ENCODE data around the gene CDC42EP4.

The CDC42EP4 gene

GRCh38 chr17:73279704-73280103 lies 32.1 kb downstream of the CDC42EP4 start:
- TF ChIP-seq CTCF (conservative IDR thresholded peaks at IDR 0.05) (no peak), ZFX (IDR thresholded peaks at IDR 0.05) (no peak)
- peak overlapping the region; percentile 2; the same call in 1 of the 2 replicates for H3K27ac ChIP-seq

GRCh38 chr17:73278465-73279453 lies 33.0 kb downstream of the CDC42EP4 start:
- peak overlapping the region; percentile 63 for H3K27ac ChIP-seq
- TF ChIP-seq ZFX (IDR thresholded peaks at IDR 0.05) (no peak), CTCF (conservative IDR thresholded peaks at IDR 0.05) (no peak)

- peak overlapping the region; percentile 63 for H3K27ac ChIP-seq
- TF ChIP-seq CTCF (conservative IDR thresholded peaks at IDR 0.05) (no peak), ZFX (IDR thresholded peaks at IDR 0.05) (no peak)
Measured at GRCh38 chr17:73278049-73278464, 33.7 kb downstream of the CDC42EP4 start.

GRCh38 chr17:73274490-73274889 lies 37.3 kb downstream of the CDC42EP4 start:
- TF ChIP-seq CTCF (conservative IDR thresholded peaks at IDR 0.05) (no peak), ZFX (IDR thresholded peaks at IDR 0.05) (no peak)
- H3K27ac ChIP-seq = no peak overlapping the region

- TF ChIP-seq CTCF (conservative IDR thresholded peaks at IDR 0.05) (no peak), ZFX (IDR thresholded peaks at IDR 0.05) (no peak)
- no peak overlapping the region for H3K27ac ChIP-seq
Measured at GRCh38 chr17:73272906-73273218, 38.9 kb downstream of the CDC42EP4 start.

- TF ChIP-seq ZFX (IDR thresholded peaks at IDR 0.05) (no peak), CTCF (conservative IDR thresholded peaks at IDR 0.05) (no peak)
- no peak overlapping the region for H3K27ac ChIP-seq
Measured at GRCh38 chr17:73271072-73271471, 40.7 kb downstream of the CDC42EP4 start.

- no peak for TF ChIP-seq ZFX (IDR thresholded peaks at IDR 0.05)
- no peak for TF ChIP-seq CTCF (conservative IDR thresholded peaks at IDR 0.05)
- no peak overlapping the region for H3K27ac ChIP-seq
Measured at GRCh38 chr17:73269791-73270190, 42.0 kb downstream of the CDC42EP4 start.
